ENCODE data around the gene SRC. TPM values are rescaled to one million over a fixed set of nuclear protein-coding genes. Genes with fewer than 3 reads are reported as not detected.
A peak's percentile ranks its signal among the peaks of the same experiment; 100 is the strongest.

Gene SRC
- total RNA-seq, 3 donors from 2014 or later: 111 to 155 (median 132) TPM

- H3K9me3 ChIP-seq: no peaks in the 10 kb centered on the region
- H3K4me3 ChIP-seq: no peak overlapping the region
- no peaks in the 10 kb centered on the region for H3K36me3 ChIP-seq (ENCODE audit: low read depth)
- TF ChIP-seq CTCF (IDR thresholded peaks at IDR 0.05): no peak
- ATAC-seq: no peak
- H3K4me1 ChIP-seq (ENCODE audit: low read depth): peaks cover 16% of the 10 kb centered on the region
- no peak for DNase-seq
- intact Hi-C loops (cut with DNase I, micrococcal nuclease): no loop called here
Measured at GRCh38 chr20:37353285-37353849, 7.4 kb downstream of the SRC start.

- peak; percentile 87 for ATAC-seq
- Histone ChIP-seq H3K4me1 (ENCODE audit: low read depth) (peaks cover 16% of the 10 kb centered on the region), H3K9me3 (no peaks in the 10 kb centered on the region), H3K36me3 (ENCODE audit: low read depth) (no peaks in the 10 kb centered on the region), H3K4me3 (no peak overlapping the region)
- intact Hi-C loops (cut with DNase I, micrococcal nuclease): no loop called here
- peak in 2 of 3 donors; percentile 74 to 80 for DNase-seq
- no peak for TF ChIP-seq CTCF (IDR thresholded peaks at IDR 0.05)
Measured at GRCh38 chr20:37354210-37355195, 8.6 kb downstream of the SRC start.

GRCh38 chr20:37355252-37356180, 9.6 kb downstream of the SRC start:
- ATAC-seq (no peak), DNase-seq (no peak)
- H3K4me1 ChIP-seq (ENCODE audit: low read depth): peaks cover 16% of the 10 kb centered on the region
- no peaks in the 10 kb centered on the region for H3K9me3 ChIP-seq
- no peak for TF ChIP-seq CTCF (IDR thresholded peaks at IDR 0.05)
- no peaks in the 10 kb centered on the region for H3K36me3 ChIP-seq (ENCODE audit: low read depth)
- H3K4me3 ChIP-seq: no peak overlapping the region
- intact Hi-C loops (cut with DNase I, micrococcal nuclease): no loop called here

- H3K4me3 ChIP-seq: no peak overlapping the region
- DNase-seq (no peak), ATAC-seq (no peak)
- TF ChIP-seq CTCF (IDR thresholded peaks at IDR 0.05): no peak
- no peaks in the 10 kb centered on the region for H3K36me3 ChIP-seq (ENCODE audit: low read depth)
- no peaks in the 10 kb centered on the region for H3K9me3 ChIP-seq
- intact Hi-C loops (cut with DNase I, micrococcal nuclease): no loop called here
- peaks cover 16% of the 10 kb centered on the region for H3K4me1 ChIP-seq (ENCODE audit: low read depth)
Measured at GRCh38 chr20:37356387-37356786, 10.4 kb downstream of the SRC start.

- ATAC-seq (no peak), DNase-seq (no peak)
- H3K36me3 ChIP-seq (ENCODE audit: low read depth): no peaks in the 10 kb centered on the region
- TF ChIP-seq CTCF (IDR thresholded peaks at IDR 0.05): no peak
- intact Hi-C loops (cut with DNase I, micrococcal nuclease): no loop called here
- H3K9me3 ChIP-seq: no peaks in the 10 kb centered on the region
- peaks cover 16% of the 10 kb centered on the region for H3K4me1 ChIP-seq (ENCODE audit: low read depth)
- no peak overlapping the region for H3K4me3 ChIP-seq
Measured at GRCh38 chr20:37356961-37357371, 11.0 kb downstream of the SRC start.

Measured in mucosa of descending colon (tissue), 3 donors.